Subcutaneous abdominal adipose tissue (tissue), 5 donors: ENCODE results near the gene PLA2G5.

Source experiments
- H3K27ac ChIP-seq: one replicate; pipeline ENCODE4 v1.7.0; 2013; ENCODE audit warnings: low read depth, mild to moderate bottlenecking, inconsistent platforms, low read length, moderate library complexity
- H3K27me3 ChIP-seq, 5 donors: one replicate each; pipeline ENCODE4 v1.7.0; 2013; ENCODE audit warnings: low read length in 5 of 5, inconsistent platforms in 1 of 5; ENCODE audit not compliant: control insufficient read depth in 5 of 5, insufficient read depth in 4 of 5
- H3K36me3 ChIP-seq, 5 donors: one replicate each; pipeline ENCODE4 v1.7.0; 2013; ENCODE audit warnings: low read length in 5 of 5; ENCODE audit not compliant: control insufficient read depth in 5 of 5, insufficient read depth in 5 of 5
- H3K4me1 ChIP-seq, 5 donors: one replicate each; pipeline ENCODE4 v1.7.0; 2013; ENCODE audit warnings: low read length in 5 of 5, mild to moderate bottlenecking in 3 of 5, moderate library complexity in 1 of 5; ENCODE audit not compliant: control insufficient read depth in 5 of 5, insufficient read depth in 5 of 5
- H3K4me3 ChIP-seq, 5 donors: one replicate each; pipeline ENCODE4 v1.7.0; 2013; ENCODE audit warnings: low read length in 5 of 5, low read depth in 1 of 5
- H3K9ac ChIP-seq, 5 donors: one replicate each; pipeline ENCODE4 v1.7.0; 2013; ENCODE audit warnings: low read length in 5 of 5, mild to moderate bottlenecking in 4 of 5, moderate library complexity in 3 of 5
- H3K9me3 ChIP-seq, 5 donors: one replicate each; pipeline ENCODE4 v1.7.0; 2013; ENCODE audit warnings: low read length in 5 of 5; ENCODE audit not compliant: control insufficient read depth in 5 of 5
- donor health status: healthy.
- donor health status: healthy.
- donor health status: healthy.
- donor health status: healthy.
- donor health status: healthy.

The PLA2G5 gene

GRCh38 chr1:20139776-20140612 is 70.0 kb downstream of the PLA2G5 start:
- no peaks in the 10 kb centered on the region for H3K9me3 ChIP-seq
- H3K4me1 ChIP-seq = no peaks in the 10 kb centered on the region
- H3K9ac ChIP-seq = no peak overlapping the region
- H3K36me3 ChIP-seq = no peaks in the 10 kb centered on the region
- H3K4me3 ChIP-seq = no peak overlapping the region
- H3K27me3 ChIP-seq = peaks cover 0 to 12% (median 5%) of the 10 kb centered on the region in 5 donors
- H3K27ac ChIP-seq = no peak overlapping the region

DNA sequence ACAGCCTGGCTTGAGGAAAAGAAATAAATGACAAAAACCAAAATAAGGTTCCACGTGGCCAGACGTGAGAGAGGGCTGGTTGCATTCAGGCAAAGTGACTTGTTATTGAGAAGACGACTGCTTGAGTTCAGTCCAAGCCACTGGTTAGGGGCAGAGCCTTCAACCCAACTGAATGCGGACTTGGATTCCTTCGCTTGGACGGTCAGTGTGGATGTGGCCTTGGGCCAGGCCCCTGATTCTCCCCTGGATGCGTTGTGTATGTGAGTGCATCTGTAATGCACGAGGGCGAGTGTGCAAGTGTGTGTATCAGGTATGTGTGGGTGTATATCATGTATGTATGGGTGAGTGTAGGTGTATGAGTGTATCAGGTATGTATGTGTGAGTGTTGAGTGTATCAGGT is 71.0 kb downstream of the PLA2G5 start:
- H3K27me3 ChIP-seq = peaks cover 0 to 12% (median 5%) of the 10 kb centered on the region in 5 donors
- no peaks in the 10 kb centered on the region for H3K4me1 ChIP-seq
- no peak overlapping the region for H3K9ac ChIP-seq

GRCh38 chr1:20141466-20141865 is 71.5 kb downstream of the PLA2G5 start:
- no peak overlapping the region for H3K4me3 ChIP-seq
- no peak overlapping the region for H3K9ac ChIP-seq
- H3K27ac ChIP-seq = no peak overlapping the region
- H3K27me3 ChIP-seq = peaks cover 0 to 12% (median 5%) of the 10 kb centered on the region in 5 donors
- no peaks in the 10 kb centered on the region for H3K9me3 ChIP-seq
- H3K36me3 ChIP-seq = no peaks in the 10 kb centered on the region
- H3K4me1 ChIP-seq = no peaks in the 10 kb centered on the region

More for the DNA sequence above, 71.0 kb downstream of the PLA2G5 start:
- Histone ChIP-seq H3K4me3 (no peak overlapping the region), H3K27ac (no peak overlapping the region), H3K9me3 (no peaks in the 10 kb centered on the region), H3K36me3 (no peaks in the 10 kb centered on the region)
